ENCODE data around the gene SLC47A2. TPM values are rescaled to one million over a fixed set of nuclear protein-coding genes. Genes with fewer than 3 reads are reported as not detected.

Gene SLC47A2
- total RNA-seq, 1 experiment from 2014 or later: 38.9 TPM

- Histone ChIP-seq H3K36me3 (ENCODE audit: low read depth) (no peaks in the 10 kb centered on the region), H3K79me2 (ENCODE audit: low read depth) (no peaks in the 10 kb centered on the region), H3K27ac (no peak overlapping the region), H3K9me2 (ENCODE audit: insufficient read depth) (no peaks in the 10 kb centered on the region), H4K20me1 (ENCODE audit: insufficient read depth) (no peaks in the 10 kb centered on the region), H3K27me3 (ENCODE audit: insufficient read depth, low read depth) (no peaks in the 10 kb centered on the region), H3K4me2 (no peak overlapping the region), H3F3A (ENCODE audit: insufficient read depth, low read depth) (no peaks in the 10 kb centered on the region), H3K4me3 (no peak overlapping the region), H2AFZ (no peak overlapping the region), H3K9me3 (ENCODE audit: insufficient read depth, low read depth) (no peaks in the 10 kb centered on the region), H3K4me1 (replicated peaks; ENCODE audit: insufficient read depth) (peaks cover 2% of the 10 kb centered on the region)
- ChIA-PET CTCF (interaction anchor here (0.6 to 1.4 kb wide), 4 partner anchors 111 to 398 kb away, joined by 3 to 4 read pairs (median 4); partner anchors contain the start of genes ALDH3A2 and B9D1), POLR2A (ENCODE audit: unreplicated experiment) (no interaction called here)
- no peak for TF ChIP-seq EZH2 (IDR thresholded peaks at IDR 0.05; ENCODE audit: low read depth)
- TF ChIP-seq CTCF (conservative IDR thresholded peaks at IDR 0.05): no peak
- no TSS peak for BruUV-seq (replicated peaks)
- intact Hi-C loops (cut with micrococcal nuclease; ENCODE audit: unreplicated experiment): no loop called here
- DNase-seq: no peak
Observed at GRCh38 chr17:19759568-19760549, 43.5 kb upstream of the SLC47A2 start.

- Histone ChIP-seq H2AFZ (no peak overlapping the region), H3K4me2 (no peak overlapping the region), H3K4me1 (replicated peaks; ENCODE audit: insufficient read depth) (peaks cover 22% of the 10 kb centered on the region), H3K9me2 (ENCODE audit: insufficient read depth) (no peaks in the 10 kb centered on the region), H4K20me1 (ENCODE audit: insufficient read depth) (no peaks in the 10 kb centered on the region), H3K27me3 (ENCODE audit: insufficient read depth, low read depth) (no peaks in the 10 kb centered on the region), H3K4me3 (no peak overlapping the region), H3K36me3 (ENCODE audit: low read depth) (no peaks in the 10 kb centered on the region), H3K79me2 (ENCODE audit: low read depth) (no peaks in the 10 kb centered on the region), H3K27ac (no peak overlapping the region), H3F3A (ENCODE audit: insufficient read depth, low read depth) (peaks cover 8% of the 10 kb centered on the region), H3K9me3 (ENCODE audit: insufficient read depth, low read depth) (no peaks in the 10 kb centered on the region)
- ChIA-PET CTCF (no interaction called here), POLR2A (ENCODE audit: unreplicated experiment) (no interaction called here)
- no peak for TF ChIP-seq CTCF (conservative IDR thresholded peaks at IDR 0.05)
- TF ChIP-seq EZH2 (IDR thresholded peaks at IDR 0.05; ENCODE audit: low read depth): no peak
- BruUV-seq (replicated peaks): no TSS peak
- DNase-seq: no peak
- intact Hi-C loops (cut with micrococcal nuclease; ENCODE audit: unreplicated experiment): no loop called here
Observed at GRCh38 chr17:19757536-19758180, 41.3 kb upstream of the SLC47A2 start.

- Histone ChIP-seq H3K79me2 (ENCODE audit: low read depth) (no peaks in the 10 kb centered on the region), H4K20me1 (ENCODE audit: insufficient read depth) (no peaks in the 10 kb centered on the region), H3K4me1 (replicated peaks; ENCODE audit: insufficient read depth) (peaks cover 33% of the 10 kb centered on the region), H3K4me2 (no peak overlapping the region), H3K27me3 (ENCODE audit: insufficient read depth, low read depth) (no peaks in the 10 kb centered on the region), H3K9me3 (ENCODE audit: insufficient read depth, low read depth) (no peaks in the 10 kb centered on the region), H3K27ac (no peak overlapping the region), H3K4me3 (no peak overlapping the region), H3F3A (ENCODE audit: insufficient read depth, low read depth) (peaks cover 20% of the 10 kb centered on the region), H2AFZ (no peak overlapping the region), H3K36me3 (ENCODE audit: low read depth) (no peaks in the 10 kb centered on the region), H3K9me2 (ENCODE audit: insufficient read depth) (no peaks in the 10 kb centered on the region)
- DNase-seq: no peak
- ChIA-PET CTCF (no interaction called here), POLR2A (ENCODE audit: unreplicated experiment) (interaction anchor here (0.6 kb wide), 1 partner anchor 13 kb away, joined by 5 read pairs; no protein-coding TSS in a partner anchor)
- BruUV-seq (replicated peaks): no TSS peak
- TF ChIP-seq EZH2 (IDR thresholded peaks at IDR 0.05; ENCODE audit: low read depth) (no peak), CTCF (conservative IDR thresholded peaks at IDR 0.05) (no peak)
- intact Hi-C loops (cut with micrococcal nuclease; ENCODE audit: unreplicated experiment): no loop called here
Observed at GRCh38 chr17:19756546-19756945, 40.2 kb upstream of the SLC47A2 start.
